SK-N-SH treated with all-trans-retinoic acid at 6 μM for 48 hours (cell line): ENCODE measurements around the gene GRB14.

Source experiments
- CSDC2 ChIP-seq: fragments of 250-450 bp; sonication (Bioruptor Pico); IDR thresholded peaks from 2 replicates; pipeline ENCODE4 v1.5.0; 2020; ENCODE audit warnings: mild to moderate bottlenecking, moderate library complexity
- ESRRG ChIP-seq: fragments of 250-450 bp; sonication (Bioruptor Pico); IDR thresholded peaks from 2 replicates; pipeline ENCODE4 v1.6.1; 2021; ENCODE audit warnings: mild to moderate bottlenecking
- OSR1 ChIP-seq: fragments of 250-450 bp; sonication (Bioruptor Pico); IDR thresholded peaks from 2 replicates; pipeline ENCODE4 v1.8.0; 2022; ENCODE audit warnings: moderate library complexity, mild to moderate bottlenecking, inconsistent platforms
- RARB ChIP-seq: fragments of 250-450 bp; sonication (Bioruptor Pico); IDR thresholded peaks from 2 replicates; pipeline ENCODE4 v1.8.0; 2021; ENCODE audit warnings: mild to moderate bottlenecking, moderate library complexity
- SNAI2 ChIP-seq: fragments of 250-450 bp; sonication (Bioruptor Pico); IDR thresholded peaks from 2 replicates; pipeline ENCODE4 v1.5.0; 2020; ENCODE audit warnings: mild to moderate bottlenecking, moderate library complexity
- TOX ChIP-seq: fragments of 250-450 bp; sonication (Bioruptor Pico); IDR thresholded peaks from 2 replicates; pipeline ENCODE4 v1.8.0; 2021; ENCODE audit warnings: mild to moderate bottlenecking, moderate library complexity, borderline replicate concordance
- ZFP30 ChIP-seq: fragments of 450-650 bp; formaldehyde crosslinking; IDR thresholded peaks from 2 replicates; pipeline ENCODE4 v1.5.0; 2022; ENCODE audit warnings: mild to moderate bottlenecking, moderate library complexity
- ZNF8 ChIP-seq: fragments of 450-650 bp; formaldehyde crosslinking; IDR thresholded peaks from 2 replicates; pipeline ENCODE4 v1.5.0; 2020; ENCODE audit warnings: mild to moderate bottlenecking, moderate library complexity
- TF ChIP-seq, protein P1 (sequence below): fragments of 250-450 bp; sonication (Bioruptor Pico); IDR thresholded peaks from 2 replicates; pipeline ENCODE4 v1.5.1; 2020; ENCODE audit warnings: low read depth, mild to moderate bottlenecking, moderate library complexity
- TF ChIP-seq, protein P2 (sequence below): fragments of 250-450 bp; sonication (Bioruptor Pico); IDR thresholded peaks from 2 replicates; pipeline ENCODE4 v1.5.1; 2021; ENCODE audit warnings: mild to moderate bottlenecking, moderate library complexity
- TF ChIP-seq, protein P3 (sequence below): fragments of 250-450 bp; sonication (Bioruptor Pico); IDR thresholded peaks from 2 replicates; pipeline ENCODE4 v1.8.0; 2020; ENCODE audit warnings: mild to moderate bottlenecking, moderate library complexity, borderline replicate concordance

- no peak for TF ChIP-seq ZFP30 (CRISPR knock-in tag)
- TF ChIP-seq RARB = no peak
- TF ChIP-seq ESRRG = no peak
- no peak for TF ChIP-seq SNAI2 (CRISPR knock-in tag)
- TF ChIP-seq, protein P1, sequence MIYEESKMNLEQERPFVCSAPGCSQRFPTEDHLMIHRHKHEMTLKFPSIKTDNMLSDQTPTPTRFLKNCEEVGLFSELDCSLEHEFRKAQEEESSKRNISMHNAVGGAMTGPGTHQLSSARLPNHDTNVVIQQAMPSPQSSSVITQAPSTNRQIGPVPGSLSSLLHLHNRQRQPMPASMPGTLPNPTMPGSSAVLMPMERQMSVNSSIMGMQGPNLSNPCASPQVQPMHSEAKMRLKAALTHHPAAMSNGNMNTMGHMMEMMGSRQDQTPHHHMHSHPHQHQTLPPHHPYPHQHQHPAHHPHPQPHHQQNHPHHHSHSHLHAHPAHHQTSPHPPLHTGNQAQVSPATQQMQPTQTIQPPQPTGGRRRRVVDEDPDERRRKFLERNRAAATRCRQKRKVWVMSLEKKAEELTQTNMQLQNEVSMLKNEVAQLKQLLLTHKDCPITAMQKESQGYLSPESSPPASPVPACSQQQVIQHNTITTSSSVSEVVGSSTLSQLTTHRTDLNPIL (CRISPR knock-in tag) = no peak
- TF ChIP-seq OSR1 (CRISPR knock-in tag) = no peak
- no peak for TF ChIP-seq CSDC2
- TF ChIP-seq, protein P2, sequence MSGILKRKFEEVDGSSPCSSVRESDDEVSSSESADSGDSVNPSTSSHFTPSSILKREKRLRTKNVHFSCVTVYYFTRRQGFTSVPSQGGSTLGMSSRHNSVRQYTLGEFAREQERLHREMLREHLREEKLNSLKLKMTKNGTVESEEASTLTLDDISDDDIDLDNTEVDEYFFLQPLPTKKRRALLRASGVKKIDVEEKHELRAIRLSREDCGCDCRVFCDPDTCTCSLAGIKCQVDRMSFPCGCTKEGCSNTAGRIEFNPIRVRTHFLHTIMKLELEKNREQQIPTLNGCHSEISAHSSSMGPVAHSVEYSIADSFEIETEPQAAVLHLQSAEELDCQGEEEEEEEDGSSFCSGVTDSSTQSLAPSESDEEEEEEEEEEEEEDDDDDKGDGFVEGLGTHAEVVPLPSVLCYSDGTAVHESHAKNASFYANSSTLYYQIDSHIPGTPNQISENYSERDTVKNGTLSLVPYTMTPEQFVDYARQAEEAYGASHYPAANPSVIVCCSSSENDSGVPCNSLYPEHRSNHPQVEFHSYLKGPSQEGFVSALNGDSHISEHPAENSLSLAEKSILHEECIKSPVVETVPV (CRISPR knock-in tag) = no peak
- TF ChIP-seq ZNF8 = no peak
- TF ChIP-seq, protein P3, sequence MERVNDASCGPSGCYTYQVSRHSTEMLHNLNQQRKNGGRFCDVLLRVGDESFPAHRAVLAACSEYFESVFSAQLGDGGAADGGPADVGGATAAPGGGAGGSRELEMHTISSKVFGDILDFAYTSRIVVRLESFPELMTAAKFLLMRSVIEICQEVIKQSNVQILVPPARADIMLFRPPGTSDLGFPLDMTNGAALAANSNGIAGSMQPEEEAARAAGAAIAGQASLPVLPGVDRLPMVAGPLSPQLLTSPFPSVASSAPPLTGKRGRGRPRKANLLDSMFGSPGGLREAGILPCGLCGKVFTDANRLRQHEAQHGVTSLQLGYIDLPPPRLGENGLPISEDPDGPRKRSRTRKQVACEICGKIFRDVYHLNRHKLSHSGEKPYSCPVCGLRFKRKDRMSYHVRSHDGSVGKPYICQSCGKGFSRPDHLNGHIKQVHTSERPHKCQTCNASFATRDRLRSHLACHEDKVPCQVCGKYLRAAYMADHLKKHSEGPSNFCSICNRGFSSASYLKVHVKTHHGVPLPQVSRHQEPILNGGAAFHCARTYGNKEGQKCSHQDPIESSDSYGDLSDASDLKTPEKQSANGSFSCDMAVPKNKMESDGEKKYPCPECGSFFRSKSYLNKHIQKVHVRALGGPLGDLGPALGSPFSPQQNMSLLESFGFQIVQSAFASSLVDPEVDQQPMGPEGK (CRISPR knock-in tag) = no peak
- TF ChIP-seq TOX (CRISPR knock-in tag) = no peak
Observed at GRCh38 chr2:164620873-164621763, at the start of gene GRB14.
